K562 (cell line): ENCODE data around the gene IKBKE. TPM values are rescaled to one million over a fixed set of nuclear protein-coding genes. Genes with fewer than 3 reads are reported as not detected.
A peak's percentile ranks its signal among the peaks of the same experiment; 100 is the strongest.

Experiments used
- ATAC-seq: fragments of 200-7000 bp; cut with Tn5 transposase; 3 replicates; pipeline ENCODE4 v1.9.1; 2020; ENCODE audit warnings: moderate library complexity
- BruUV-seq: library from RNA; stranded (reverse); fragments of 400-500 nt; replicated peaks from 2 replicates; lab custom pipeline; 2021; lab: Mats Ljungman, UMichigan
- CTCF ChIA-PET: fragments of 300-600 bp; formaldehyde crosslinking; extraction: SDS; loops from one replicate; lab custom pipeline; 2021; ENCODE audit warnings: low intra/inter-chr PET ratio; lab: Yijun Ruan, JAX
- POLR2A ChIA-PET: fragments of 300-600, 350-650 bp; sonication (Branson Sonifier 250); formaldehyde crosslinking; extraction: SDS; loops from one replicate; lab custom pipeline; 2021; ENCODE audit warnings: antibody characterized with exemption, inconsistent platforms; lab: Yijun Ruan, JAX
- DNase-seq, 4 experiments: peaks; one replicate each; pipeline versions ENCODE4 v3.0.0 to v3.0.0-alpha.2; 2011 to 2018; ENCODE audit warnings: low spot score in 3 of 4, mixed read lengths in 3 of 4; ENCODE audit errors: extremely low read depth in 1 of 4
- FAIRE-seq: peaks from 2 replicates; lab custom pipeline; 2011; peaks lifted over from hg19 to GRCh38; lab: Jason Lieb, UNC
- H2AFZ ChIP-seq: 2 replicates; pipeline ENCODE4 v1.6.0; 2011; ENCODE audit warnings: low read depth, low read length, control low read depth, inconsistent platforms
- H3K27ac ChIP-seq: fragments of 200-600 bp; 3 replicates; pipeline ENCODE4 v1.8.0; 2011; ENCODE audit warnings: low read depth, mild to moderate bottlenecking, control low read depth, inconsistent platforms, low read length, moderate library complexity, mixed read lengths; ENCODE audit errors: extremely low read depth
- H3K27me3 ChIP-seq, 2 experiments: fragments of 300-600 bp in 1 of 2; 2 replicates in 1 of 2; 3 replicates in 1 of 2; pipeline versions ENCODE4 v1.6.0 to v1.8.0; 2011; ENCODE audit warnings: inconsistent platforms in 2 of 2, low read length in 2 of 2, mild to moderate bottlenecking in 1 of 2, mixed read lengths in 1 of 2, moderate library complexity in 1 of 2; ENCODE audit not compliant: control insufficient read depth in 2 of 2, insufficient read depth in 2 of 2
- H3K36me3 ChIP-seq: fragments of 300-600 bp; 3 replicates; pipeline ENCODE4 v1.8.0; 2011; ENCODE audit warnings: mild to moderate bottlenecking, low read length, inconsistent platforms; ENCODE audit not compliant: control insufficient read depth, insufficient read depth
- H3K4me1 ChIP-seq, 2 experiments: fragments of 200-600 bp in 1 of 2; replicated peaks in 1 of 2; 2 replicates in 1 of 2; 3 replicates in 1 of 2; pipeline versions ENCODE4 v1.5.1 to v1.8.0; 2011; ENCODE audit warnings: inconsistent platforms in 2 of 2, low read length in 2 of 2, mild to moderate bottlenecking in 1 of 2, mixed read lengths in 1 of 2, moderate library complexity in 1 of 2; ENCODE audit not compliant: control insufficient read depth in 2 of 2, insufficient read depth in 2 of 2
- H3K4me2 ChIP-seq: 2 replicates; pipeline ENCODE4 v1.6.1; 2011; ENCODE audit warnings: low read length, control low read depth, inconsistent platforms, mixed read lengths; ENCODE audit not compliant: insufficient read depth
- H3K4me3 ChIP-seq: fragments of 200-600 bp; sonication (generic), shearing (Covaris generic); 2 replicates; pipeline ENCODE4 v1.5.1; 2016; ENCODE audit warnings: control low read depth, inconsistent platforms
- H3K79me2 ChIP-seq: fragments of 200-600 bp; 3 replicates; pipeline ENCODE4 v1.8.0; 2011; ENCODE audit warnings: low read length, inconsistent platforms; ENCODE audit not compliant: control insufficient read depth, insufficient read depth
- H3K9ac ChIP-seq, 2 experiments: 2 replicates each; pipeline versions ENCODE4 v1.6.0 to v1.6.1; 2011; ENCODE audit warnings: low read depth in 2 of 2, low read length in 2 of 2, control low read depth in 1 of 2, inconsistent platforms in 1 of 2, mild to moderate bottlenecking in 1 of 2, mixed read lengths in 1 of 2; ENCODE audit not compliant: insufficient read depth in 1 of 2
- H3K9me1 ChIP-seq: one replicate; pipeline ENCODE4 v1.6.0; 2011; ENCODE audit warnings: inconsistent platforms, mild to moderate bottlenecking, low read length, moderate library complexity; ENCODE audit not compliant: control insufficient read depth, insufficient read depth
- H3K9me3 ChIP-seq: replicated peaks from 2 replicates; pipeline ENCODE4 v1.5.1; 2011; ENCODE audit warnings: low read depth, low read length, inconsistent platforms; ENCODE audit not compliant: control insufficient read depth, insufficient read depth
- H4K20me1 ChIP-seq: replicated peaks from 2 replicates; pipeline ENCODE4 v1.6.1; 2011; ENCODE audit warnings: low read length, inconsistent platforms, mixed read lengths; ENCODE audit not compliant: control insufficient read depth, insufficient read depth
- ELK1 ChIP-seq: sonication (generic); formaldehyde crosslinking; IDR thresholded peaks from 2 replicates; pipeline ENCODE4 v1.8.1; 2022; ENCODE audit warnings: missing genetic modification reagents
- HDGF ChIP-seq: fragments of 450-650 bp; IDR thresholded peaks from 2 replicates; pipeline ENCODE4 v1.6.1; 2016
- HES1 ChIP-seq: fragments of 450-650 bp; IDR thresholded peaks from 2 replicates; pipeline ENCODE4 v1.6.1; 2016; ENCODE audit warnings: low read depth, mild to moderate bottlenecking, moderate library complexity
- HNRNPH1 ChIP-seq: fragments of 200-400 bp; formaldehyde crosslinking; optimal IDR thresholded peaks from 2 replicates; pipeline ENCODE3; 2017; ENCODE audit warnings: low read depth, mild to moderate bottlenecking, low read length, moderate library complexity
- NRF1 ChIP-seq, 2 experiments: fragments of 450-650 bp; IDR thresholded peaks in 1 of 2; conservative IDR thresholded peaks in 1 of 2; 2 replicates each; pipeline ENCODE4 v1.6.1; 2014; ENCODE audit warnings: mild to moderate bottlenecking in 2 of 2
- PCBP2 ChIP-seq: fragments of 200-400 bp; formaldehyde crosslinking; IDR thresholded peaks from 2 replicates; pipeline ENCODE4 v1.6.1; 2018; ENCODE audit warnings: low read length, low read depth, mild to moderate bottlenecking, moderate library complexity; ENCODE audit not compliant: poor library complexity, severe bottlenecking
- SAFB ChIP-seq: fragments of 200-400 bp; formaldehyde crosslinking; IDR thresholded peaks from 2 replicates; pipeline ENCODE4 v1.6.1; 2017; ENCODE audit warnings: low read depth, low read length, borderline replicate concordance
- SAP30 ChIP-seq: fragments of 200-600 bp; sonication (generic); IDR thresholded peaks from 2 replicates; pipeline ENCODE4 v1.6.1; 2012; ENCODE audit warnings: borderline replicate concordance, low read depth, mild to moderate bottlenecking, moderate library complexity, low read length, control low read depth, inconsistent platforms; ENCODE audit not compliant: insufficient read depth, poor library complexity, severe bottlenecking
- SLC30A9 ChIP-seq: fragments of 250-450 bp; sonication (Bioruptor Pico); IDR thresholded peaks from 2 replicates; pipeline ENCODE4 v1.8.0; 2022; ENCODE audit warnings: mild to moderate bottlenecking, moderate library complexity
- ZBTB2 ChIP-seq: fragments of 450-650 bp; IDR thresholded peaks from 2 replicates; pipeline ENCODE4 v1.6.1; 2016; ENCODE audit warnings: antibody characterized with exemption
- ZFPM2 ChIP-seq: fragments of 250-450 bp; sonication (Bioruptor Pico); IDR thresholded peaks from 2 replicates; pipeline ENCODE4 v1.5.1; 2022; ENCODE audit warnings: mild to moderate bottlenecking
- ZNF354B ChIP-seq: fragments of 250-450 bp; sonication (Bioruptor Pico); IDR thresholded peaks from 2 replicates; pipeline ENCODE4 v1.4.0; 2020
- ZSCAN32 ChIP-seq: fragments of 450-650 bp; formaldehyde crosslinking; IDR thresholded peaks from 2 replicates; pipeline ENCODE4 v1.4.0; 2020; ENCODE audit warnings: mild to moderate bottlenecking, moderate library complexity
- WGBS: fragments of 100-300 bp; shearing (Covaris generic); methylation state at CpG from one replicate; pipeline ENCODE4 v1.1.6; 2016; ENCODE audit warnings: low coverage, mixed read lengths; ENCODE audit not compliant: insufficient coverage; ENCODE audit errors: missing lambda C conversion rate; 5-methylcytosine and 5-hydroxymethylcytosine counted together
- in situ Hi-C: fragments of 300-500 bp; cut with MboI; formaldehyde crosslinking; loops from 4 replicates; pipeline ENCODE4 v1.15.0; 2018; ENCODE audit warnings: inconsistent platforms, mixed read lengths
- intact Hi-C: fragments of 100-400 bp; cut with micrococcal nuclease; formaldehyde crosslinking; loops from 2 replicates; pipeline ENCODE4 v1.14.2; 2022
- polyA plus RNA-seq, 8 experiments: library from polyadenylated mRNA; depleted of rRNA in 4 of 8; stranded (reverse) in 5 of 8; unstranded in 3 of 8; fragments of >200 nt; fragmentation: Nextera tagmentation in 2 of 8; fragmentation: Illumina TruSeq in 1 of 8; extraction: Ambion mirVana in 2 of 8; extraction: Trizol in 1 of 8; gene quantifications; 2 replicates each; pipeline versions ENCODE4 v1.2.1 to v1.2.3, GENCODE V29; 2011 to 2014; ENCODE audit warnings: inconsistent platforms in 1 of 8, missing spikeins in 1 of 8
- total RNA-seq, 7 experiments: library from RNA; depleted of rRNA in 6 of 7; stranded (reverse); fragments of >200 nt in 6 of 7; fragmentation: Illumina TruSeq in 2 of 7; extraction: Trizol in 2 of 7; gene quantifications; 2 replicates each; pipeline versions ENCODE4 v1.2.1 to v1.2.3, GENCODE V29; 2011 to 2021; ENCODE audit warnings: low replicate concordance in 1 of 7

IKBKE gene
- total and polyA plus RNA-seq, 9 of the 15 experiments (the other 6 are each of a cell fraction or from before 2014, with no cell fraction given): 2.3 to 9.0 (median 4.8) TPM

- BruUV-seq: no TSS peak
- no peaks in the 10 kb centered on the region for H3K9me3 ChIP-seq
- in situ Hi-C loops: no loop called here
These were observed 31.6 kb downstream of the IKBKE start for GRCh38 chr1:206501881-206502280.

More at GRCh38 chr1:206501881-206502280, 31.6 kb downstream of the IKBKE start:
- CTCF ChIA-PET: no interaction called here
- TF ChIP-seq ZBTB2 (no peak), ZNF354B (no peak), PCBP2 (no peak), ZSCAN32 (no peak), HES1 (no peak), ZFPM2 (CRISPR knock-in tag) (no peak), HNRNPH1 (no peak), HDGF (no peak), SAFB (no peak), ELK1 (CRISPR knock-in tag) (no peak), NRF1 (conservative IDR thresholded peaks at IDR 0.05 in 1 of 2, IDR thresholded peaks at IDR 0.05 in 1 of 2) (no peak), SLC30A9 (CRISPR knock-in tag) (no peak), SAP30 (no peak)
- no peak for ATAC-seq
- no peak for FAIRE-seq
- H3K4me3 ChIP-seq: no peak overlapping the region
- no peaks in the 10 kb centered on the region for H3K36me3 ChIP-seq
- peaks cover 20 to 42% of the 10 kb centered on the region in 2 experiments for H3K4me1 ChIP-seq
- peak overlapping the region; percentile 4 to 9; a peak in 2 of 4 replicates for H3K9ac ChIP-seq
- no peaks in the 10 kb centered on the region for H3K27me3 ChIP-seq
- POLR2A ChIA-PET: interaction anchor here (0.6 kb wide), 1 partner anchor 74 kb away, joined by 3 read pairs; no protein-coding TSS in a partner anchor
- no peaks in the 10 kb centered on the region for H3K9me1 ChIP-seq
- peak overlapping the region; percentile 72; the same call in 1 of the 2 replicates for H3K4me2 ChIP-seq
- intact Hi-C loops: no loop called here
- no peaks in the 10 kb centered on the region for H3K79me2 ChIP-seq
- WGBS: 55% methylated on average over 5 of the region's 5 CpGs
- H3K27ac ChIP-seq: no peak overlapping the region
- H2AFZ ChIP-seq: no peak overlapping the region
- no peaks in the 10 kb centered on the region for H4K20me1 ChIP-seq
- DNase-seq: no peak
